CD4-positive, alpha-beta T cell (primary cell): Measurements from ENCODE around the gene CBL. TPM values are rescaled to one million over a fixed set of nuclear protein-coding genes. Genes with fewer than 3 reads are reported as not detected.

ENCODE experiments used
- ATAC-seq: fragments of 200-7000 bp; cut with Tn5 transposase; one replicate; pipeline ENCODE4 v1.10.0; 2022; ENCODE audit warnings: mild to moderate bottlenecking; ENCODE audit not compliant: poor library complexity
- CTCF ChIA-PET: fragments of 350-600 bp; sonication (Branson Sonifier 250); formaldehyde crosslinking; loops from one replicate; lab custom pipeline; 2021; ENCODE audit warnings: antibody characterized with exemption, inconsistent platforms; lab: Charles Lee
- POLR2A ChIA-PET: fragments of 350-600 bp; sonication (Branson Sonifier 250); formaldehyde crosslinking; loops from one replicate; lab custom pipeline; 2021; ENCODE audit warnings: antibody characterized with exemption, inconsistent platforms; lab: Charles Lee
- DNase-seq, 14 experiments: peaks; one replicate each; pipeline ENCODE4 v3.0.0-alpha.2; 2013 to 2020; ENCODE audit warnings: mixed read lengths in 2 of 14
- H3K27ac ChIP-seq, 2 donors: one replicate each; pipeline versions ENCODE4 v1.5.1 to v1.7.0; 2013; ENCODE audit warnings: low read length in 2 of 2, low read depth in 1 of 2, mild to moderate bottlenecking in 1 of 2
- H3K27me3 ChIP-seq, 2 experiments: 1 replicate in 1 of 2; 2 replicates in 1 of 2; pipeline versions ENCODE4 v1.6.1 to v1.7.0; 2013; ENCODE audit warnings: low read length in 2 of 2, control low read depth in 1 of 2, mild to moderate bottlenecking in 1 of 2, moderate library complexity in 1 of 2; ENCODE audit not compliant: insufficient read depth in 2 of 2, control insufficient read depth in 1 of 2
- H3K36me3 ChIP-seq: one replicate; pipeline ENCODE4 v1.6.1; 2013; ENCODE audit warnings: low read length, control low read depth; ENCODE audit not compliant: insufficient read depth
- H3K4me1 ChIP-seq: one replicate; pipeline ENCODE4 v1.6.1; 2013; ENCODE audit warnings: low read length, control low read depth; ENCODE audit not compliant: insufficient read depth
- H3K4me3 ChIP-seq: one replicate; pipeline ENCODE4 v1.5.1; 2013; ENCODE audit warnings: mild to moderate bottlenecking, low read length, moderate library complexity
- H3K9me3 ChIP-seq, 2 experiments: 1 replicate in 1 of 2; 2 replicates in 1 of 2; pipeline versions ENCODE4 v1.6.1 to v1.7.0; 2013; ENCODE audit warnings: low read length in 2 of 2, mild to moderate bottlenecking in 2 of 2, control low read depth in 1 of 2, moderate library complexity in 1 of 2; ENCODE audit not compliant: control insufficient read depth in 1 of 2, insufficient read depth in 1 of 2
- H3K27ac Mint-ChIP-seq: one replicate; pipeline ENCODE4 v1.8.0; 2020; ENCODE audit warnings: mixed read lengths
- H3K27me3 Mint-ChIP-seq: one replicate; pipeline ENCODE4 v1.8.0; 2021; ENCODE audit warnings: mixed read lengths
- H3K36me3 Mint-ChIP-seq: one replicate; pipeline ENCODE4 v1.8.0; 2021; ENCODE audit warnings: low read depth, mixed read lengths
- H3K4me1 Mint-ChIP-seq: one replicate; pipeline ENCODE4 v1.8.0; 2021; ENCODE audit warnings: low read depth, mixed read lengths
- H3K4me3 Mint-ChIP-seq: one replicate; pipeline ENCODE4 v1.8.0; 2020; ENCODE audit warnings: mild to moderate bottlenecking, mixed read lengths
- H3K9me3 Mint-ChIP-seq: one replicate; pipeline ENCODE4 v1.8.0; 2020; ENCODE audit warnings: mixed read lengths
- CTCF ChIP-seq: fragments of 200-600 bp; IDR thresholded peaks from one replicate; pipeline ENCODE4 v1.8.0; 2022; ENCODE audit warnings: antibody characterized with exemption, mild to moderate bottlenecking
- intact Hi-C, 2 experiments: fragments of 100-400 bp; cut with DNase I in 1 of 2; cut with micrococcal nuclease in 1 of 2; formaldehyde crosslinking; loops; one replicate each; pipeline versions ENCODE4 v1.15.1 to v1.9.0; 2023 to 2025; cut with DNase I, micrococcal nuclease
- total RNA-seq, 174 experiments: library from RNA in 2 of 174; stranded (reverse) in 2 of 174; gene quantifications; one replicate each; pipeline ENCODE4 v1.2.3 and lab custom pipeline; 2021 to 2026

The CBL gene
- total RNA-seq, 2 experiments from 2014 or later = 19.5 to 20.8 TPM

DNA sequence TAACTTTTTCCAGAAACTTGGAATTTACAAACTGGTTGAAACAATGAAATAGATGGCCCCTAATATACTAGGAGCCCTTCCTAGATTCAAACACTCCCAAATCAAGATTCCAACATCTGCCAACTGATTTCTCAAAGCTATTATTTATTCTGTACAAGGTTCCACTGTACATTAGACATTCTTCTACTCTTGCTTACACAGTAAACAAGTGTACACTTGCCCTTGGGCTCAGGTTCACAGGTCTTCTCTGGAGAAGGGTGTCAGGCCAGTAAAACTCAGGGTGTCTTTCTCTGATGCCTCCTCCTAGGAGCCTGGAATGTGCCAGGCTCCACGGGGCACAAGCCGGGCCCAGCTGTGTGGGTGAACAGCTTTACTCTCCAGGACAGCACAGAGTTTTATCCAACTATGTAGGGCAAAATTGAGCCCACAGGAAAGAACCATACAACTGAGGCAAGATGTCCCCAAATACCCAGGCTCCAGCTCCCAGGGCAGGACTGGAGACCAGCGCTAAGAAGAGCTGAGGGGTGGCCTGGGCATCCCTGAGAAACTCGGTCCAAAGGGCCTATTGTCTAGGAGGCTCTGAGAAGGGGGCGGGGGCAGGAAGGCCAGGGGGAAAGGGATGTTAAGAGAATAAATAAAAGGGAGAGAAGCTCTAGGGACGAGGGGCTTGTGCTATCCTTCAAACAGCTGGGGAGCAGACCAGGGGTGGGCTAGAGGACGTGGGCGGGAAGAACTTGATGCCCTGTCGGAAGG, 149.1 kb downstream of the CBL start:
- ATAC-seq = no peak
- no peak overlapping the region for H3K27ac Mint-ChIP-seq
- H3K9me3 Mint-ChIP-seq = no peaks in the 10 kb centered on the region
- Histone ChIP-seq H3K27me3 (peaks cover 4 to 11% of the 10 kb centered on the region in 2 experiments), H3K4me1 (peaks cover 18% of the 10 kb centered on the region), H3K9me3 (no peaks in the 10 kb centered on the region), H3K27ac (no peak overlapping the region), H3K4me3 (no peak overlapping the region), H3K36me3 (no peaks in the 10 kb centered on the region)
- CTCF ChIA-PET = interaction anchor here (1.2 to 2.9 kb wide), 11 partner anchors 10 to 374 kb away, joined by 3 to 66 read pairs (median 11); partner anchors contain the start of gene USP2
- DNase-seq = no peak
- peaks cover 6% of the 10 kb centered on the region for H3K4me1 Mint-ChIP-seq
- POLR2A ChIA-PET = interaction anchor here (1.1 kb wide), 2 partner anchors 17 to 26 kb away, joined by 3 to 5 read pairs; partner anchors contain the start of gene USP2
- peak overlapping the region; percentile 65 for H3K4me3 Mint-ChIP-seq
- no peaks in the 10 kb centered on the region for H3K36me3 Mint-ChIP-seq
- TF ChIP-seq CTCF = no peak
- intact Hi-C loops = loop anchor here in 1 of 2 experiments (5.0 to 10.0 kb wide), 2 partner anchors 380 to 752 kb away; no protein-coding TSS in a partner anchor
- H3K27me3 Mint-ChIP-seq = peaks cover 46% of the 10 kb centered on the region

- peaks cover 4 to 17% of the 10 kb centered on the region in 2 experiments for H3K27me3 ChIP-seq
- POLR2A ChIA-PET = interaction anchor here (0.8 to 1.1 kb wide), 5 partner anchors 17 to 118 kb away, joined by 3 to 5 read pairs (median 3); partner anchors contain the start of genes RNF26 and USP2
- no peak overlapping the region for H3K27ac ChIP-seq
- no peaks in the 10 kb centered on the region for H3K36me3 ChIP-seq
- peak overlapping the region; percentile 62 for H3K4me3 ChIP-seq
- Mint-ChIP-seq H3K4me1 (peaks cover 5% of the 10 kb centered on the region), H3K36me3 (no peaks in the 10 kb centered on the region), H3K27ac (peak overlapping the region; percentile 52), H3K4me3 (peak overlapping the region; percentile 89), H3K27me3 (peaks cover 40% of the 10 kb centered on the region), H3K9me3 (no peaks in the 10 kb centered on the region)
- TF ChIP-seq CTCF = peak; percentile 99
- H3K9me3 ChIP-seq = no peaks in the 10 kb centered on the region
- H3K4me1 ChIP-seq = peaks cover 14% of the 10 kb centered on the region
- DNase-seq = peak; percentile 52 to 87 (median 68)
- CTCF ChIA-PET = interaction anchor here (0.6 to 2.9 kb wide), 19 partner anchors 8 to 373 kb away, joined by 3 to 66 read pairs (median 5); partner anchors contain the start of genes C1QTNF5 and USP2
- peak; percentile 94 for ATAC-seq
- intact Hi-C loops = loop anchor here (1.0 to 10.0 kb wide), 4 partner anchors 25 to 751 kb away; partner anchors contain the start of gene USP2 (in 2 of the 2)
Measured at GRCh38 chr11:119356349-119357031, 150.4 kb downstream of the CBL start.

DNA sequence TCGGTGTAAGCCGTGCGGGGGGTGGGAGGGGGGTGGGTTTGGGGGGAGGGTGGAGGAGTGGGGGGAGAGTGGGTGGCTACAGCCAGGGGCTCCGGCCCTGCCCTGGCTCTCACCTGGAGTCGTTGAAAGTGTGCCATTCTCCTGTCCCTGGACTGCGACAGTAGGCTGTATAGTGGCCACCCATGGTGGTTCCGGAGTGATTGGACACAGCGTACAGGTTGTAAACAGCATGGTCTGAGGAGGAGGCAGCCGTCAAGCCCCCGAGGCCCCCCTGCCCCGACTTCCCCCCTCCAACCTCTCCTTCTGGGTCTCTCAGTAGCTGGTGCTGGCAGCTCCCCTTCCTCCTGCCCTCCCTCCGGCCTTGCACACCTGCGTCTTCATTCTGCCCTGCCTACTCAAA, 150.9 kb downstream of the CBL start:
- H3K27me3 Mint-ChIP-seq = peaks cover 39% of the 10 kb centered on the region
- ChIA-PET CTCF (interaction anchor here (0.9 to 2.9 kb wide), 12 partner anchors 8 to 120 kb away, joined by 3 to 66 read pairs (median 14); partner anchors contain the start of genes C1QTNF5 and USP2), POLR2A (interaction anchor here (0.9 kb wide), 1 partner anchor 442 kb away, joined by 3 read pairs; no protein-coding TSS in a partner anchor)
- Histone ChIP-seq H3K36me3 (no peaks in the 10 kb centered on the region), H3K4me3 (peak overlapping the region; percentile 62), H3K27ac (no peak overlapping the region), H3K9me3 (no peaks in the 10 kb centered on the region), H3K4me1 (peaks cover 14% of the 10 kb centered on the region), H3K27me3 (peaks cover 4 to 12% of the 10 kb centered on the region in 2 experiments)
- no peaks in the 10 kb centered on the region for H3K36me3 Mint-ChIP-seq
- no peak for TF ChIP-seq CTCF
- ATAC-seq (no peak), DNase-seq (no peak)
- H3K4me1 Mint-ChIP-seq = peaks cover 6% of the 10 kb centered on the region
- no peaks in the 10 kb centered on the region for H3K9me3 Mint-ChIP-seq
- intact Hi-C loops = loop anchor here in 1 of 2 experiments (5.0 to 10.0 kb wide), 2 partner anchors 378 to 750 kb away; no protein-coding TSS in a partner anchor
- H3K4me3 Mint-ChIP-seq = peak overlapping the region; percentile 73
- no peak overlapping the region for H3K27ac Mint-ChIP-seq
